NCI-H128 (cell line): ENCODE results near the gene SFSWAP.

Source experiments
- DNase-seq: peaks from one replicate; lab custom pipeline; 2025; ENCODE audit not compliant: unreplicated experiment; lab: John Stamatoyannopoulos, UW

Gene SFSWAP

DNA sequence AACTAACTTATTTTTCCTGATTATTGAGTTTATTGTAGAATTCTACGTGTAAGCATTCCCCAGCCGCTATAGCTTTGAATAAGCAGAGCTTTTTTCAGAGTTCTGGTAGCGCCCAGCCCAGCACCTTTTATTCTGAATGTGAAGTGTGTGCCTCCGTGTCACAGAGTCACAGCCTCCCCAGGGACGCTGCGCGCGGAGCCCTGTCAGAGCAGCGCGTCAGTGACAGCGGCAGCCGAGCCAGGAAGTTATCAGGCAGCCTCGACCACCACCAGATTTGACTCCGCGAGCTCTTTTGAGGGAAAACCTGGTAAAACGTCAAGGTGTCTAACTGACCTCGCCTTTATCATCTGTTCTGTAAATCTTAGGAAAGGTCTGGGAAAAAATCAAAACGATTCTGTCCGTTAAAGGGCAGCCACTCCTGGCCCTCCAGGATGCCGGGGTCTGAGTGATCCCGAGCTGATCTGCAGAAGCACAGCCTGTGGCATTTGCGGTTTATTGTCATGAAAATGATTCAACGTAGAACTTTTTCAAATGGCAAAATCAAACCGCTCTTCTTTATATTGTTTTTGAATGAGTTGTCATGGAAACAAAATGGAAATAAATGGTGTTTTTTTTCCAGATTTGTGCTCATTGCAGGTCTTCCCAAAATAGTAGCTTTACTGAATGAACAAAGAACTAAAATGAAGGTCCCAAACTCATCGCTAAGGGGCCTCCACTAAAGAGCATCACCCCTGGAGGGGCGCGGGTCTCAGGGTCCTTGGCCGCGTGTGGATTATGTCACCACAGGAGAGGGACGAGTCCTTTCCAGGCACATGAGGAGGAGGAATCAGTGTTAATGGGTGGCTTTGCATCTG is 74.2 kb downstream of the SFSWAP start:
- DNase-seq: no peak

DNA sequence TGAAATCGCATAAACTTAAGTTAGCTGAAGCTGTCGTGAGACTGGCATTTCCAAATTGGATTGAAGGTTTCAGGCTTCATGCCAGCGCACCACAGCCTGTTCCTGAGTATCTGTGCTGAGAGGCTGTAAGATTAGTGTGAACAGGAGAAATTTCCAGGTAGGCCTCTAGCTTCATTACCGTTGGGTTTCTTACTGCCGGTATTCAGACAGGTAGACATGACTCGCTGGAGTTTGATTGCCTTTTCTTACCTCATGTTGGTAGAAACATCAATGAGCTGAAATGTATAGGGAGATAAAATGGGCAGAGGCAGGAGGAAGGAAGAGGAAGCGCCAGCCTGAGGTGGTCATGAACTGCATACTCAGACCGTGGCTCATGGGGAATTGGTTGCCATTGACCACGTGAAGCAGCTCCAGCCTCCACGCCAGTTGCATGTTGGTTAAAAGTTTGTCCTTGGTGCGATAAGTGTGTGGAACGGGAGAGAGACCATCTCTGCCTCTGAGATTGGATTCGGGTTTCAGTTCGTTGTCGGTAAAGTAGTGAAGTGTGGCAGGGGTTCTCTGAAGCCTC is 75.0 kb downstream of the SFSWAP start:
- no peak for DNase-seq

DNA sequence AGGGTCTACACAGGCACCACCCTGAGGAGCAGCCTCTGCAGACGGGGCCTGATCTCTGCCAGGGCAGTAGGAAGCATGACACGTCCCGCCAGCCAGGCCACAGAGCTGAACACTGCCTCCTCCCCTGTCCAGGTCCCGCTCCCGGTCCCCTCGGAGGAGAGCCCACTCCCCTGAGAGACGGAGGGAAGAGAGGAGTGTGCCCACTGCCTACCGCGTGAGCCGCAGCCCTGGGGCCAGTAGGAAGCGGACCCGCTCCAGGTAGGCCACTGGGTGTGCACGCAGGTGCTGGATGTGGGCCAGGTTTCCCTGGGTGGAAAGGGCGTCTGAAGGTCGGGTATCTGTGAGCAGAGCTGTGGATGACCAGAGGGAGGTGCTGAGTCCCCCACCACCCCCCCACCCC is 75.4 kb downstream of the SFSWAP start:
- DNase-seq: no peak

DNA sequence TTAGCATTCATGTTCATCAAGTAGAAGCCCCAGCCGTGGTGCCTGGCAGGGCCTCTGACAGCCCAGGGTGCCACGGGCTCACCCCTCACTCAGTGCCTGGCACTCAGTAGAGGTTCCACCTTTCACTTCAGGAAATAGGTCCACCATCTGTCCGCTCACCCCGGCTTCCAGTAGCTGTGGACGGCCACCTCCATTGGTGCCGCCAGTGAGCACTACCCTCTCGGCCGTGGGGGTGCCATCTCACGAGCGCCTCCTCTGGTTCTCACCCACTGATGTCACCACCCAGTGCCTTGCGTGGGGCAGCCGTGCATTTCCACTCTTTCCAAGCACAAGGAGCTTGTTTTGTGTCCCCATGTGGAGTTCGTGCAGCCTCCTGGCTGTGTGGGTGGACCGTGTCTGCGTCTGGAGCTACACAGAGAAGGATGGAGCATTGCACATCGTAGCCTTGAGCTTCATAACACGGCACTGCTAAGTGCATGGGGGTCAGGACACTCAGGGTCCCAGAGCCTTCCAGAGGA is 76.3 kb downstream of the SFSWAP start:
- no peak for DNase-seq

DNA sequence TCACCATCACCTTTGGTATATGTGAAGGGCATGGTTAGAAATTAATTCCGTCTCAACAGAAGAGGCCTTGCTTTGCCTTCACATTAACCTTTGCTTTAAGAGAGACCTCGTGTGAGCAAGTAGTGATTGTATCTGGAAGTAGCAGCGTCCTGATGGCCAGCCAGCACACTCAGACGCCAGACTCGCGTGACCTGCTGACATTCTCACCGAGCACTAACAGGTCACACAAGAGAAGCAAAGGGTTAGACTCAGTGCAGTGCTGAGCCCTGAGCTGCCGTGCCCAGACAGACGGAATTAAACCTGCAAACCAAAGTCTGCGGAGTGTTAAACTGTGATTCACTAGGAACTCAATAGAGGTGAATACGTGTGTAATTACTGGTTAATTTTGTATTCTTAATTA is 77.2 kb downstream of the SFSWAP start:
- DNase-seq: no peak

DNA sequence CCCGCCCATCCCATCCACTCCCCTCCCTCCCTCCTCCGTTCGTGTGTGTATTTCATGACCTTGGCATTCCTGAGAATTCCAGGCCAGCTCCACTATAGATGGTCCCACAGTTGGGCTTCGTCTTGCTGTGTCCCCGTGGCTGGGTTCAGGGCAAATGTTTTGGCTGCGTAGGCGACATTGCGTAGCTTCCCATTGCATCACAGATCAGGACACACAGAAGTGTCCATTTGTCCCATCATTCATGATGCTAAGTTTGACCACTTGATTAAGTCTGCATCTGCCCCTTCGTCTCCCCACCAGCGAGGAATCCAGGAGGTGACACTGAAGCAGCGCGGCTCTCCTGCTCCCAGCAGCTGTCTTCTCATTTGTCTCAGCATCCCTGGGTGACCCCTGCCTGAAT is 78.7 kb downstream of the SFSWAP start:
- no peak for DNase-seq

DNA sequence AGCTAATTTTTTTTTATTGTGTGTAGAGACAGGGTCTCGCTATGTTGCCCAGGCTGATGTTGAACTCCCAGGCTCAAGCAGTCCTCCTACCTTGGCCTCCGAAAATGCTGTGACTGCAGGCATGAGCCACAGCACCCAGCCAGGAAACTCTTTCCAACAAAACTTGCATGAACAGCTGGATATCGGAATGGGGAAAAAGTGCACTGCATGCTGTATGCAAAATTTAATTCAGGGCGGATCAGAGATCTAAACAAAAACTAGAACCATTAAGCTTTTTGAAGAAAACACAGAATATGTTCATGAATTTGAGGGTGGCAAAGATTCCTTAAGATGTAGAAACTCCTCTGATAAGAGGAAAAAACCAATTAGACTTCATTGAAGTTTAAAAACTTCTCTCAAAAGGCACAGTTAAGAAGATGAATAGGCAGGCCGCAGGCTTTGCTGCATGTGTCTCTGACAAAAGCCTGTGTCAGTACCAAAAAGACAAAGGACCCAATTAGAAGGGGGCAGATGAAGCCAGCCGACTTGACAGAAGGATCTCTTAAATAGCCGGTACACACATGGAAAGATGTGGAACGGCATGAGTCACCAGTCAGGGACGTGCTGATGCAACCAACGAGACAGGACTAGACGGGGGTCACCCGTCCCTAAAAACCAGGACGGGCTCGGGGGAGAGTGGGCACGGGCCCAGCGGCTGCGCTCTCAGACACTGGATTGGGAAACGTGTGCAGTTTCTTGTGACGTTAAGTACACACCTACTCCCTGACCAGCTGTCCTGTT is 82.5 kb downstream of the SFSWAP start:
- no peak for DNase-seq

DNA sequence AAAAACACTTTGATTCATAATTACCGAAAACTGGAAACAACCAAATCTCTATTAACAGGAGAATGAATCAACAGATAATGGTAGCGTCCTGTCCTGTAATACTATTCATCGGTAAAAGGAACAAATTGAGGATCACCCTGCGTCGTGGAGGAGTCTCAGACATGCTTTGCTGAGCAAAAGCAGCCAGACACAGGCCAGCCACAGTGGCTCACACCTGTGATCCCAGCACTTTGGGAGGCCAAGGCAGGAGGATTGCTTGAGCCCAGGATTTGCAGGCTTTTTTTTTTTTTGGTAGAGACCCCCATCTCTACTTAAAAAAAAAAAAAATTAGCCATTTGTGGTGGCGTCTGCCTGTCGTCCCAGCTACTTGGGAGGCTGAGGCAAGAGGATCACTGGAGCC is 83.2 kb downstream of the SFSWAP start:
- DNase-seq: no peak

DNA sequence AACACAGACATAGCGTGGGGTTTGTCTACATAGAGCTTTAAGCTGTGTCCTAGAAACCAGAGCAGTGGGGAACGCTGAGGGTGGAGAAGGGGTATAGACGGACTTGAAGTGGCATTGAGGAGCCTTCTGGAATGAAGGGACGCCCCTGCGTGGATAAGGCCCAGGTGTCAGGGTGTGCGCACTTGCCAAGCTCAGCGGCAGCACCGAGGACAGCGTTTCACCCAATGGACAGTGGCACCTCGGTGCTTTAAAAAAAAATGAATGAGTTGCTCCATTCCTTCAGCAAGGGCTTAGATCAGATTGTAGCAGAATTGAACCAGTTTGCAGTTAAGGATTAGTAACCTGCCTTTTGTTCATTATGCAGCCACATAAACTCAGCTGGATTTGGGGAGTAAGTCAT is 83.7 kb downstream of the SFSWAP start:
- DNase-seq: no peak

DNA sequence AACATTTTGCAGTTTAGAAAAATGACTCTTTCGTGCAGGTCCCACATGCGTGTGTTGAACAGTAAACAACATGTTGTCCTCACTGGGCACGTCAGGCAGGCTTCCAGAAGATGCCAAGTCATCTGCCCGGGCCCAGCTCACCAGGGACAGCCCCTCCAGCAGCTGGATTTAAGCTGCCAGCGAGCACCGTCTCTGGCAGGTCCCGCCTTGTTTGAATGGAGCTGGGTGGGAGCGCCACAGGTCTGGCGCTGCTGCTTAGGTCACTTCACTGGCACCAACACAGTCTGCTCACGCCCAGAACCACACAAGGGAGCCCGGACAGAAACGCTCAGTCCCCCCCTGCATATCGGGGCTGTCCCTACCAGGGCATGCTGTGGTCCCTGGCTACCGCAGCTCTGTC is 84.2 kb downstream of the SFSWAP start:
- DNase-seq: no peak

DNA sequence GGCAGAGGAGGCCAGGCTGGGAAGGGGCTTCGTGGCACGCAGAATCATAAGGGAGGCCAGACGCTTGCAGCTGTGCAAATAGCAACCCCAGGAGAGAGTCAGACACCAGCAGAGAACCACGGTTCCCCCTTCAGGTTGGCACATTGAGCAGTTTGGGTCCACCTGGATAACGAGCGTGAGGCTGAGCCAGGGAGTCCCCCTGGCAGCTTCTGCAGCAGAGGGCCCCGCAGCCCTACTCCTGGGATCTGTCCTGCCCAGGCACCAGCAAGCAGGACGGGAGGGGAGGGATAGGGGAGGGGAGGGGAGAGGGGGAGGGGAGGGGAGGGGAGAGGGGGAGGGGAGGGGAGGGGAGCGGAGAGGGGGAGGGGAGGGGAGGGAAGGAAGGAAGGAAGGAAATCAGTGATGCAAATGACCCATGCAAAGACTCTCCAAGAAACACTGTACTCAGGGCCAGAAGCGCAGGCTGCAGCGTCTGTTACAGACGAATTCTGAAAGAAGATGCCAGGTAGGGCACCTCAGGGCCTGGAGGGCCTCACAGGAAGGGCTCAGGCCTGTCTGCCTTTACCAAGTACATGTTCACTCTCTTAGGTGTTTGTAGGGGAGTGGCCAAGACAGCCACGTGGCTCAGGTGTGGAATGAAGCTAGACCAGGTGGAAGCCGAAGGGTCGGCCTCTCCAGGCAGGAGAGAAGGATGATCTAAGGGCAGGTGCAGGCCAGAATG is 85.0 kb downstream of the SFSWAP start:
- no peak for DNase-seq

DNA sequence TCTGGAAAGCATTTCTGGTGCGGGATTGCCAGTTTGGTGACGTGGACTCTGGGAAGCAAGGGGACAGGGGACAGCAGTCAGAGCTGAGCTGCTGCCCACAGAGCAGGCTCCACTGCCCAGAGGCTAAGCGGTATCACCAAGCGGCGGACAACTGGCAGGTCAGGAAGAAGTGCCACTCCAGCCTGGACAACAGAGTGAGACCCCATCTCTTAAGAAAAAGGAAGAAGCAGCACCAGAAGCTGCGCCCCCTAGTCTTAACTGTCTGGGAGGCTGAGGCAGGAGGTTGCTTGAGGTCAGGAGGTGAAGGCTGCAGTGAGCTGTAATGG is 85.5 kb downstream of the SFSWAP start:
- no peak for DNase-seq

DNA sequence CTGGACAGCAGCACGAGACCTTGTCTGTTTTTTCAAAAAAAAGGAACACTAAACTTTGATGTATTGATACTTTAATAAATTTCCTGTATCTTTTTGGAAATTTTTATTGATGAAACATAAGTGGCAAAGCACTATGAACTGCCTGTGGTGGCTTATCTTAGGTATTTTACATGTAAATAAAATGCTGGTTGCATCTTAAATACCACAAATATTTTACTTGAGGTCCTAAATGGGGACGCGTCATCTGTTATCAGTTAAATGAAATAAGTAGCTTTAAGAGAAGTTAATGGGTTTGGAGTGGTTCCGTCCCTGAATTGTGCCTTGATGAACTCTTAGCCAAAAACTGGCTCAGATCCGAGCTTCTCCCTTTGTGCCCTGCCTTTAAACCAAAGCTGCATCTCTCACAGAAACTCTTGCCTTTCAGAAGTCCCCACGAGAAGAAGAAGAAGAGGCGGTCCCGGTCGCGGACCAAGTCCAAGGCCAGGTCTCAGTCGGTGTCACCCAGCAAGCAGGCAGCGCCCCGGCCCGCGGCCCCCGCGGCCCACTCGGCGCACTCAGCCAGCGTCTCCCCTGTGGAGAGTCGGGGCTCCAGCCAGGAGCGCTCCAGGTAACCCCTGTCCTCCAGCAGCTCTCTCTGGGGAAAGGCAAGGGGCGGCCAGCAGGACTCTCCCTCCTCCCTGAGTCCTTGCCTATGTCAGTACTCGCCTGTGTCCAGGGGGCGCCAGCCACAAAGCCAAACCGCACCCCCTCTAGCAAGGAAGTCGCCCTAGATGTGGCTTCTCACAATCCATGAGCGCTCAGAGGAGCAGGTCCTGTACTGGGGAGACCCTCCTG is 86.1 kb downstream of the SFSWAP start:
- no peak for DNase-seq

DNA sequence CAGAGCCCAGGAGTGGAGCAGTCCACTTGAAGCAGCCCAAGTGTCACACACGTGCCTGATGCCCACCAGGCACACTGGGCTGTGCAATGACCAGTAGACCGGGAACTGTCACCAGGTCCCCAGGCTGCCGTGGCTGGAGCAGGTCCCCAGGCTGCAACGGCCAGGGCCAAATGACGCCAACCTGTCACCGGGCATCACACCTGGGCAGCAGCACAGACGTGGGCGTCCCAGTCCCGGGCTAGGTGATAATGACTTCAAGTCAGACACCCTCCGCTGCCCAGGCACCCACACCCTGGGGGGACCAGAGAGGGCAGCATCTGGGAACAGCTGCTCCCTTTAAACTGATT is 86.7 kb downstream of the SFSWAP start:
- no peak for DNase-seq

DNA sequence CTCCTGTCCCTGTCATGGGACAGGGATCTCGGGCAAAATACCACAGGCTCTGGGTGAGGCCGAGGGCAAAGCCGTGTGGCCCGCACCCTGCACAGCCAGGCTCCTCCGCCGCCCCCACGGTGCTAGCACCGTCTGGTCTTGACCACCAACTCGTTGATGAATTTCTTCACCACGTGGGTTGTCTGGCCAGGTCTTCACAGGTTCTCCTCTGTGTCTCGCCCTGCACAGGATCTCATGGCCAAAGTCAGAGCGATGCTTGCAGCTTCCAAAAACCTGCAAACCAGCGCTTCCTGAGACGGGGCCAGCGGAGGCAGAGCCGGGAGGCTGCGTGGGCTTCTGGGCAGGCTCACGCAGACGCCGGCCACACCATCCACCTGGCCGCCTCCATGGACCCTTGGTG is 88.3 kb downstream of the SFSWAP start:
- no peak for DNase-seq

DNA sequence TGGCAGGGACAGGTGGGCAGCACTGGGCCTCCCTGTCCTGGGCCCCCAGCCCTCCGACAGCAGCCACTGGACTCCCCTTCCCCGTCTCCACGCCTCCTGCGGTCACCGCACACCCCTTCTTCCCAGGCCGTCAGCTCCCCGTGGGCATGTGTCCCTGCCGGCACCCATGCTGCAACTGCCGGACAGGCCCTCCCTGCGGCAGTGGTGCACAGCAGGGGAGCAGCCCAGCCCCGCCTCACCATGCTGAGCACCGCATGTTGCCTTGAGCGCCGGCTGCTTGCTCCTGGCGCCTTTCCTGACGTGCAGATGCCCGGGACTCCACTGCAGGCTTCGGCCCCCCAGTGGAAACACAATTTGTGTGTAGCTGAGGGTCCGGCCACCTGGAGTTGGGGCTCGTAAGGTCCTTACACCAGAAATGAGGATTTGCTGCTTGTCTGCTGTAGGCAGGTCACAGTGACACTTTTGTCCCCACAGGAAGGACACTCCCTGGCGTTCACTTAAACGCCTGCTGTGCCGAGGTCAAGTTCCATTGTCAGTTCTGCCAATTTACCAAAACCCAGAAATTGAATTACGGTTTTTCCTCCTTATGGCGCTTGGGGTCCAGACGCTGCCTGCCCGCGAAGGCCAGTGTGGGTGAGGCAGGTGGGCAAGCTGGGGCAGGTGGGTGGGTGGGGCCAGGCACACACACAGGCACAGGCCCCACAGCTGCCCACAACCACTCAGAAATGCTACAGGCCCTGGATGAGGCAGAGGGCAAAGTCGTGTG is 89.1 kb downstream of the SFSWAP start:
- DNase-seq: no peak

DNA sequence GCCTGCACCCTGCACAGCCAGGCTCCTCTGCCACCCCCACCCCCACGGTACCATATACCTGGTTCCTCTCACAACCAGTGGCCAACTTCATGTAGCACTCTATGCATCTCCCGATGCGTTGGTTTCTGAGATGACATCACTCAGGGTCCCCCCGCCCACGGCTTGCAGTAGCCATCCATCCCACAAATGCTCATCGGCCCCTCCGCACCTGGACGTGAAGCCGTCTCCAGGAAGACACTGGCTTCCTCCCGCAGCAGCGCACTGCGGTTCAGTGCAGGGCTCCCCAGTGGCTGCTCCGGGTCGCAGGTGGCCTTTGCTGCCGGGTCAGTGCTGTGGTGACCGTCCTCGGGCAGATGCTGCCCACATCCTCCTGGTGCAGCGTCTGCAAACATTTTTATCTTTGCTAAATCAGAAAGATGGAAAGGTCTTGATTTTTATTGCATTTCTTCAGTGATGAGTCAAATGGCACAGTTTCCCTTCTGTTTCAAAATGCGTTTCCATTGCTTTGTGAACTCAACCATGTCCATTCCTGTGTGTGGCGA is 89.8 kb downstream of the SFSWAP start:
- no peak for DNase-seq

DNA sequence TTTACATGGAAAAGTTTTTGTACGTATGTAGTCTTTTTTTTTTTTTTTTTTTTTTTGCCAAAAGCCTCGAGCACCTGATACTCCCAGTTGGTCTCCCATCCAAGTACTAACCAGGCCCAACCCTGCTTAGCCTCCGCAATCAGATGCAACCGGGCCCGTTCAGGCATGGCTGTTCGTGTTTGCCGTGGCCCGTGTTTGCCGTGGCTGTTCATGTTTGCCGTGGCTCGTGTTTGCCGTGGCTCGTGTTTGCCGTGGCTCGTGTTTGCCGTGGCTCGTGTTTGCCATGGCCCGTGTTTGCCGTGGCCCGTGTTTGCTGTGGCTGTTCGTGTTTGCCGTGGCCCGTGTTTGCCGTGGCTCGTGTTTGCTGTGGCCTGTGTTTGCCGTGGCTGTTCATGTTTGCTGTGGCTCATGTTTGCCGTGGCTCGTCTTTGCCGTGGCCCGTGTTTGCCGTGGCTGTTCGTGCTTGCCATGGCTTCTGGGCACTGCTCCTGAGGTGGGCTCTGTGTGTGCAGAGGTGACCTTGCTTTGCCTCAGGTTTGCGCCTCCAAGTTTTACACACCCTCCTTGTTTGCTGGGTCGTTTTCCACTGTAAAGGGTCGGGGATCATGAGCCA is 90.5 kb downstream of the SFSWAP start:
- DNase-seq: no peak

DNA sequence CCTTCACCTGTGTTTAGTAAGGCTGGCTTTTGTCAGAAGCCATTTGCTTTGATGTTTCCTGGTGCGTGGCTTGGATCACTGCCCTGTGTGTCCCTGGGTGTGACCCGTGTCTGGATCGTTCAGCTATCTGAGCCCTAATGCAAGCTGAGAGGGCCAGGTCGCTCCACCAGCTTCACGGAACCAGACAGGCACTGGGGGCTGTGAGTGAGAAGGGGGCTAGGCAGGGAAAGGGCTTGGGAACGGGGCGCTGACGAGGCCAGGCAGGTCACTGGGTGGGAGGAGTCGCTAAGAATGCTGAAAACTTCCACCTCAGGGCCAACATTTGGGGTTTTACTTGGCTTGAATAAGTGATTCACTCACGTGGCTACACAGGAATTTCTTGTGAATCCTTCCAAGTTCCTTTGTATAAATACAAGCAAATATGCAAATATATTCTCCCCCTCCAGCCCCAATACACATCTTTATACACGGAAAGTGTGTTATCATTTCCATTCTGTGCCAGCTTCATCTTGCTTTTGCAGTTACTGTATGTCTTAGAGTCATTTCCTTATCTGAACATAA is 93.2 kb downstream of the SFSWAP start:
- DNase-seq: no peak
